AG09319 (cell line): ENCODE results near the gene TSPAN10.

Experiments used
- DNase-seq: peaks from one replicate; pipeline ENCODE4 v3.0.0-alpha.2; 2010; ENCODE audit warnings: low read depth; ENCODE audit errors: extremely low read depth
- CTCF ChIP-seq: IDR thresholded peaks from 2 replicates; pipeline ENCODE4 v1.5.1; 2011; ENCODE audit warnings: low read depth, mild to moderate bottlenecking, inconsistent platforms, low read length, moderate library complexity

Gene TSPAN10

DNA sequence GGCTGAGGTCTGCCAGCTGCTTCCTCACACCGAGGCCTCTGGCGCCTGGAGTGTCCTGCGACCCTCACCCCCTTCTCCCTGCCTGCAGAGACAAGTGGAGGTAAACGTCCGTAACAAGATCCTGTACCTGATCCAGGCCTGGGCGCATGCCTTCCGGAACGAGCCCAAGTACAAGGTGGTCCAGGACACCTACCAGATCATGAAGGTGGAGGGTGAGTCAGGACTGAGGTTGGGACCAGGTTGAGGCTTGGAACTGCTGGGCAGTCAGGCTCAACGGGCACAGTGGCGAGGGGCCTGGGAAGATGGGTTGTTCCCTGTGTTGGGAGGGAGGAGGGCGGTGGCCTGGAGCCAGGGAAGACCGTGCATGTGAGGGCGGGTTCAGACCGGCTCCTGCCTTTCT is 51.6 kb downstream of the TSPAN10 start:
- TF ChIP-seq CTCF, result no peak
- DNase-seq, result no peak

DNA sequence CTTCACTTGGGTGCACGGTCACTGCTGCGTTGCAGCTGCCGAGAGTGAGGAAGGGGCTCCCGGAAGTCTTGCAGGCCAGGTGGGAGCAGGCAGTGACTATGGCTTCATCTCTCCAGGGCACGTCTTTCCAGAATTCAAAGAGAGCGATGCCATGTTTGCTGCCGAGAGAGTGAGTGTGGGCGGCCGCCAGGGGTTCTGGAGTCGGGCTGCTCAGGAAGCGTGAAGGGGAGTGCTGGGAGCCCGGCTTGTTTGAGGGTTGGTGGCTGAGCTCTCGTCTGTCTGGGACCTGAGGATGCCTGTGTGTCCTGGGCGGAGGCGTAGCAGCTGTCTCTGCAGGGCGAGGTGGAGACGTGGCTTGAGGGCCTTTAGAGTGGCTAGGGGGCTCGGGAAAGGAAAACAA is 53.1 kb downstream of the TSPAN10 start:
- DNase-seq, result no peak
- no peak for TF ChIP-seq CTCF

GRCh38 chr17:81690549-81690948 is 53.6 kb downstream of the TSPAN10 start:
- DNase-seq, result no peak
- no peak for TF ChIP-seq CTCF

DNA sequence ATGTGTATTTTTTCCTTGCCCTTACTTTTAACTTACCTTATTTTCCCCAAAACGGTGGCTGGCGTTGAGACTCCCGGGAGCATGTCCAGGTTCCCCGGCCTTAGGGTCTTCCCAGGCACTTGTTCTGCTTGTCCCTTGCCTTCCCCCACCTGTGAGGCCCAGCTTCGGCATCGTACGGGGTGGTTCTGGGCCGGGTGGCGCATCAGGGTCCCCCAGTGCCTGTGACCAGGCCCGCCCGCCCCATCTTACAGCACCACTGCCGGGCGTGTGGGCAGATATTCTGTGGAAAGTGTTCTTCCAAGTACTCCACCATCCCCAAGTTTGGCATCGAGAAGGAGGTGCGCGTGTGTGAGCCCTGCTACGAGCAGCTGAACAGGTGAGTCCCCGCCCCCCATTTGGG is 54.2 kb downstream of the TSPAN10 start:
- no peak for TF ChIP-seq CTCF
- no peak for DNase-seq

DNA sequence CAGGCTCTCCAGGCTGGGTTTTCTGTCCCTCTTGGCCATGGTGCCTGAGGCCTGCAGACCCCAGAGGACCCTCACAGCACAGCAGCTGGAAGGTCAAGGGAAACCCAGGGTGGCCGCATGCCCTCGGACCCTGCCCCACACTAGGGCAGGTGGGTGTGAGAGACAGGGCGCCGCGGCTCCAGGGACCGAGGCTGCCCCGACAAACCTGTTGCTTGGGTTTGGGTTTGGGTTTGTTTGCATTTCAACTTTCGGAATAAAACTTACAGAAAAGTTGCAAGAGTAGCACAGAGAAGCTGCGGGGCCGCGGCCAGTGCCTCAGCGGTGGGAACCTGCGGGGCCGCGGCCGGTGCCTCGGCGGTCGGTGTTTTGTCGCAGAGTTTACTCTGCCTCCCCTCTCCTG is 54.6 kb downstream of the TSPAN10 start:
- no peak for DNase-seq

GRCh38 chr17:81693509-81694210 is 56.7 kb downstream of the TSPAN10 start:
- DNase-seq, result no peak

More for the DNA sequence above, 54.6 kb downstream of the TSPAN10 start:
- TF ChIP-seq CTCF, result no peak

GRCh38 chr17:81694810-81695209 is 57.8 kb downstream of the TSPAN10 start:
- no peak for TF ChIP-seq CTCF
- no peak for DNase-seq

More at GRCh38 chr17:81693509-81694210, 56.7 kb downstream of the TSPAN10 start:
- no peak for TF ChIP-seq CTCF
